Umbilical cord (tissue), 2 donors: ENCODE results near the gene CCDC187. TPM values are rescaled to one million over a fixed set of nuclear protein-coding genes. Genes with fewer than 3 reads are reported as not detected.

Experiments
- DNase-seq: peaks from one replicate; pipeline ENCODE4 v3.0.0-alpha.2; 2015; ENCODE audit warnings: low spot score
- total RNA-seq: library from RNA; depleted of rRNA; stranded (reverse); fragments of >200 nt; gene quantifications from one replicate; pipeline ENCODE4 v1.2.3, GENCODE V29; 2014; ENCODE audit warnings: low replicate concordance; ENCODE audit not compliant: insufficient read depth

The CCDC187 gene
- total RNA-seq, 1 donor from 2014 or later, result 1.7 TPM

GRCh38 chr9:136297766-136298735 lies 5.8 kb downstream of the CCDC187 start:
- DNase-seq, result no peak

DNA sequence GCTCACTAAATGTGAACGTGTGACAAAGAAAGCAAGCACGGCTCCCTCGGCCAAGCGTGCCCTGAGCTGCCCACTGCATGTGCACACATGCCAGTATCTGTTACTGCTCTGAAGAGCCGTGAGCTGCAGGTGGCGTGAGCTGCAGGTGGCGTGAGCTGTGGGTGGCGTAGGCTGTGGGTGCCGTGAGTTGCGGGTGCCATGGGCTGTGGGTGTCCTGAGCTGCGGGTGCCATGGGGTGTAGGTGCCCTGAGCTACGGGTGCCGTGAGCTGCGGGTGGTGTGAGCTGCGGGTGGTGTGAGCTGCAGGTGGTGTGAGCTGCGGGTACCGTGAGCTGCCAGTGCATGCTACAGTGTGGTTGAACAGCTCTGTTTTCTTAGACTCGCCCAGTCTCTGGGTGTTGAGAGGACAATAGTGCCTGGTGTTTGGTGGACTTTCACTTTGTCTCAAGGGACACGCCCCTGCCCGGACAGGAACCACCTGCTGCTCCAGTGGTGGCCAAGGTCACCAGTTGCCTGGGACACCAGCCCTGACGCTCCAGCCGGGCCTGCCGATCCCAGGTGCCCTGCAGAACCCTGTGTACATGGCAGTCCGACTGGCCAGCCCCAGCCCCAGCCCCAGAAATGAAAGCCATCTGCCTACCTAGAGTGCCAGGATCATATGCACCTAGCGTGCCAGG lies 6.7 kb downstream of the CCDC187 start:
- no peak for DNase-seq

GRCh38 chr9:136296434-136297015 lies 7.4 kb downstream of the CCDC187 start:
- no peak for DNase-seq

DNA sequence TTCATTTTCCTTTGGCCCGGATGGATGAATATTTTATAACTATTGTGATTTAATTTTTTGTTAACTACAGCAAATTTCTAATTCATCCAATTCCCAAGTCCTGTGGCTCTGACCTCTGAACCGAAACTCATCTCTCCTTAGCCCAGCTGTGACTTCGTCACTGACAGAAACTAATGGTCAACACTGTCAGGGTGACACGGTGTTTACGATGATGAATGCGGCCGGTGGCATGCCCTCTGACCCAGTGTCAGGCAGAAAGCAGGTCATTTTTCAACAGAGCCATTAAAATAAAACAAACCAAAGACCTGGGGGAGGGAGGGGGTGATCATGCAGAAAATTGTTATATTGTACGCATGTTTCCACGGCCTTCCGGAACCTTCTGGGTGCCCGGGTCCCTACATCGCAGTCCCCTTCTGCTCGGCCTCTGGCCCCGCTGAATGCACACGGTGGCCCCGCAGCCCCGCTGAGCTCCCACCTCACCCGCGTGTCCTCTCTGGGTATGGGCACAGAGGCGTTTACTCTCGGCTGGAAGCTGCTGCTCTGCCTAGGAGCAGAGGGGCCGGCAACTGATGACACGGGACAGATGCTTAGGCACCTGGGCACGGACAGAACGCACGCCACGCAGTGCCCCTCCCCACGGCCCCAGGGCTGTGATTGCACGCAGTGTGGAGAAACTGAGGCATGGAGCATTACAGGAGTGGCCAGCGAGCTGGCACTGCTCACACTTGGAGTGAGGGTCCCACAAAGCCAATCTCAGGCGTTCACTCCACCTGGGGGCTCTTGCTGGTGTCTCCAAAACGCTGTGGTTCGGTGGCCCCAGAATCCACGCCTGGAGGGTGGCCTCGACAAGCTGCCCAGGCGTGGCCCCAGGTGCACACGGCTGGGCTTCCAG lies 8.1 kb downstream of the CCDC187 start:
- DNase-seq, result no peak

DNA sequence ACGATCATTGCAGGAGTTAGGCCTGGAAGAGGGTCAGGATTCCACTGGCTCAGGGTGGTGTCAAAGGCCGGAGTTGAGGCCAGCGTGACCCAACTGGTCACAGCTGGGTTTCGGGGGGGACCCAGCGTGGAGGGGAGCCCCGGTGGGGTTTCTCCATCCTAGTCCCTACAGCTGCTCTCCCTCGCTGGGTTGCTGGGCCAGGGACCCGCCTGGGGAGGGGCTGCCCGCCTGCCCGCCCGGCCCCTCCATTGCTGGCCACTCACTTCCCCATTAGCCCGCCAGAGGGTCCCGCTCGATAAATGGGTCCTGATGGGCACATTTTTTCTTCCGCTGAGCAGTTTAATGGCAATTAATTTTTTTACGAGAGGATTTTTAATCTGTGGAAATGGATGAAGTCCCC lies 8.8 kb downstream of the CCDC187 start:
- no peak for DNase-seq

GRCh38 chr9:136294437-136294836 lies 9.5 kb downstream of the CCDC187 start:
- DNase-seq, result no peak

GRCh38 chr9:136293476-136294077 lies 10.3 kb downstream of the CCDC187 start:
- DNase-seq, result no peak

GRCh38 chr9:136292591-136293448 lies 11.1 kb downstream of the CCDC187 start:
- DNase-seq, result no peak

DNA sequence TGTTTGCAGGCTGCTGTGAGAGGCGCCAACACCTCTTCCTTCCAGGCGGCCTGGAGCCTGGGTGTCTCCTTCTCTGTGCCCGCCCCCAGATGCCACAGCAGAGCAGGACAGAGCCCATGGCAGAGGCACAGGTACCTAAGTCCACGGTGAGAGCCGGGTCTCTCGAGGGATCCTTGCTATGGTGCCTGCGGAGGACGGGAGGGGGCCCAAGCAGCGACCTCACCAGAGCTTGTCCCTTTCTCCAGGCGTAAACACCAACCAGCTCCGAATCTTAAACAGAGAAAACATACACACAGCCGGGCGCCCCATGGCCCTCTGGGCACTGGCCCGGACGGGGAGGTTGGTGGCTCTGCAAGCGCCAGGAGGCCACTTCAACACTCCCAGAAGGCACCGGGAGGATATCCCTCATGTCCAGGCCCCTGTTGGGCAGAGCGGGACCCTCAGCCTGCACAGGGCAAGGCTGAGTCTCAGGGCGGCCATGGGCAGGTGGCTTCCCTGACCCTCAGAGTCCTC lies 11.8 kb downstream of the CCDC187 start:
- DNase-seq, result no peak

DNA sequence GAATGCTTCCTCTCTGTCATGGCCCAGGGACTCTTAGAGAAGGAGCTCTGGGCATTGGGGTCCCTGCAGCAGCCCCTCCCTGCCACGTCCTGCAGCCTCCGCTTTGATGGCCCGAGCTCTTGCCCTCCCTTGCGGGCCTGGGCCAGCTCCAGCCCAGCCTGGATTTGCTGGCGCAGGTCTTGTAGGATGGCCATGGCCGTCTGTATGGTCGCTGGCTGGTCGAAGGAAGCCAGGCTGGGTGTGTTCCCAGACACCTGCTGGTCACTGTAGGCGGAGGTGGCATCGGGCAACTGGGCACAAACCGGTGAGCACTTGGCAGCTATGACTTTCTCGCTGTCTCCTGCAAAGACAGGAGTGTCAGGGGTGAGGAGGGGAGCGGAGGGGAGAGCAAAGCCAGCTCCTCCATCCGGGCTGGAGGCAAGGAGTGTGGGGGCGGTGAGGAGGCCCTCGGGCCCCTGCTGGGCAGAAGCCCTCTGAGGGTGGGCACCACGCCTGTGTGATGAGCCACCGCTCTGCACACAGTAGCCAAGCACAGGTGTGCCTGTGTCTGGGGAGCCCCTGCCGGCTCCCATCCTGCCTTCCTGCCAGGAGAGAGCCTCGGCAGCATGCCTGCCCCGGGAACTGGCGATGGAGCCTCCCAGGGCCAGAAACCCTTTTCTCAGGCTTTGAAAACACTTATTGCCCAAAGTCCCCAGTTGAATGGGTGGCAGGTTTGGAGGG lies 12.4 kb downstream of the CCDC187 start:
- DNase-seq, result no peak

- DNase-seq, result no peak
These were observed 13.3 kb downstream of the CCDC187 start for GRCh38 chr9:136290508-136291000.

GRCh38 chr9:136289651-136290507 lies 14.0 kb downstream of the CCDC187 start:
- no peak for DNase-seq

GRCh38 chr9:136287960-136288753 lies 15.7 kb downstream of the CCDC187 start:
- no peak for DNase-seq

DNA sequence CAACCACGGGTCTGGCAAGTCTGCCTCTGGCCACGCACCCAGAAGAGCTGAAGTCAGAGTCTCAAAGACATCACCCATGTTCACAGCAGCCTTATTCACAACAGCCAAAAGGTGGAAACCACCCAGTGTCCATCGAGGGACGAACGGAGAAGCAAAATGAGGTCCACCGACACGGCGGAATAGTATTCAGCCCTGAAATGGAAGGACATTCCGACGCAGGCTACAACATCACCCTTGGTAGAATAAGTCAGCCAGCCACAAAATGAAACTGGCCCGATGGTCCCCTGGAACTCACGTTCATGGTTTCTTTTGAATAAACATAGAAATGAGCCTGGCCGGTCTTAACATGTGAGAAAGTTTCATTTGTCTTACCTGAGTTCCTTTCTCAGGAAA lies 16.9 kb downstream of the CCDC187 start:
- DNase-seq, result no peak

GRCh38 chr9:136286359-136286986 lies 17.4 kb downstream of the CCDC187 start:
- DNase-seq, result no peak

DNA sequence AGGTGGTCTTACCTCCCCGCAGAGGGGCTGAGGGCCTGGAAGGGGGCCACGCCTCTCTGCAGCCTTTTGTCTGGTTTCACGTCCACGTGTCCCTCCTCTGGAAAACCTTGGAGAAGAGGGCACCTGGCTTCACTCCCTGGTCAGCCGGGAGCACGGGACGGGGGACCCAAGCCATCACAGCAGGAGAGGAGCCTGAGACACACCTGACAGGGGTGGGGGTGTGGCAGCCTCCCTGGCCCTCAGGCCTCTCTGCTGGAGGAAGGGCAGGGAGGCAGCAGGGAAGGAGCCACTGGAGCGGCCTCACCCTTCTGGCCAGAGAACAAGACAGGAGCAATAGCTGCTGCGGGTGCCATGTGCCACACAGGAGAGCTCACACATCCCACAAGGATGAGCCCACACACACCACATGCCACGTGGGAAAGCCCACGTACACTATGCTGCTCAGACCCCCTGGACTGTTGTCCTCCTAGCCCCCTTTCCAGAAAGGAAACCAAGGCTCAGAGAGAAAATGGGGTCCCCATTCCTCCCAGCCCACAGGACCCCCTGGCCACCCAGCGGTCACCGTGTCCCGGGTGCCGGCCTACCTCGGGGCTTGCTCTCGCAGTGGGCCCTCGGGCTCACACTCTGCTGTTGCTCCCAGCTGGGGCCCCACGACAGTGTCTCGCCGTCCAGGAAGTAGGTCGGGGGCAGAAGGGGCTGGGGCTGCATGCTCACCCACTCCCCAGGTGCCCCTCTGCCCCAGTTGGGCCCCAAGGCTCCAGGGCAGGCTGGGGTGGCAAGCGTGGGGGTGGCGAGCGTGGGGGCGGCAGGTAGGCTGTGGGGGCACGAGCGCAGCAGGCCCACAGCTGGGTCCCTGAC lies 18.2 kb downstream of the CCDC187 start:
- no peak for DNase-seq
